Prostate gland (tissue), 2 donors: ENCODE results near the gene CDK11B.
"Not testable (repeated sequence)": the region's sequence is repeated elsewhere in the genome, so short reads cannot be mapped to it uniquely, and the experiment has no call there.

Experiments
- POLR2A ChIP-seq: fragments of 450-650 bp; IDR thresholded peaks from one replicate; pipeline ENCODE4 v1.6.1; 2016; ENCODE audit warnings: antibody characterized with exemption, mild to moderate bottlenecking
- POLR2AphosphoS5 ChIP-seq: sonication (generic); formaldehyde crosslinking; IDR thresholded peaks from one replicate; pipeline ENCODE4 v1.6.1; 2017; ENCODE audit warnings: antibody characterized with exemption
- TF ChIP-seq, protein P1 (sequence below), 4 experiments: fragments of 200-600 bp in 2 of 4; fragments of 450-650 bp in 2 of 4; sonication (generic) in 2 of 4; IDR thresholded peaks; 1 replicate in 3 of 4; 2 replicates in 1 of 4; pipeline ENCODE4 v1.5.1; 2016 to 2019; ENCODE audit warnings: antibody characterized with exemption in 4 of 4, mild to moderate bottlenecking in 2 of 4, moderate library complexity in 2 of 4

DNA sequence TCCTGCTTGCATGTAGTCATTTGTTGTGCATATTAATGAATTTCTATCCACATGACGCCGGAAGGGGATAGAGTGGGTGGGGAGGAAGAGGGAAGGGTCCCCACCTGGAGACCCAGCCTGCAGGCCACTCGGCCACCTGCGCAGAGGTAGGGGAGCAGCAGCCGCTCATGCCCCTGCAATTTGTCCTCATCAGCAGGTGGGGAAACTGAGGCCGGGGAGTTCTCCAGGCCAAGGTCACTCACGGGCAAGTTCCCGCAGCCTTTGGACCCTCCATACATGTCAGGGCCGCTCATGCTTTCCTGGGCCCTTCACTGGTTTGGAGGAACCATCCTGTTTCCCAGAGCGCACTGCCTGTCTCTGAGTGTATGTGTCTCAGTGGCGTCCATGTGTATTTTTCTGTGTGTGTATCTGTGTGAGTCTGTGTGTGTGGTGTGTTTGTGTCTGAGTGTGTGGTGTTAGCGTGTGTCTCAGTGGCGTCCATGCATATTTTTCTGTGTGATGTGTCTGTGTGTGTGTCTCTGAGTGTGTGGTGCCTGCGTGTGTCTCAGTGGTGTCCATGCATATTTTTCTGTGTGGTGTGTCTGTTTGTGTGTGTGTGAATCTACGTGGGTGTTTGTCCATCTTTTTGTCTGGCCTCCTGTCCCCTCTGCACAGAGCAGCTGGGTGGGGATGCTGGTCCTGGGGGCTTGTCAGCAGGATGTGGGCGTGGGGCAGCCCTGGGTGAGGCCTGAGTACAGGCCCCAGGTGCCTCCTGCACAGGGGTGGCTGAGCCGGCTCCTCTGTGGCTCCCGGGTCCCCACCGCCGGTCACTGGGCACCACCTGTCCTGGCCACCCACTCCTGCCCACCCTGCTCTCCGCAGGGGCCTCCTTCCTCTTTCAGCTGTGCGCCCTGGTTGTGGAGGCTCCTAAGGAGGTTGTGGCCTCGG, 37.9 kb upstream of the CDK11B start:
- TF ChIP-seq POLR2AphosphoS5, POLR2A: not testable (repeated sequence)
- TF ChIP-seq, protein P1, sequence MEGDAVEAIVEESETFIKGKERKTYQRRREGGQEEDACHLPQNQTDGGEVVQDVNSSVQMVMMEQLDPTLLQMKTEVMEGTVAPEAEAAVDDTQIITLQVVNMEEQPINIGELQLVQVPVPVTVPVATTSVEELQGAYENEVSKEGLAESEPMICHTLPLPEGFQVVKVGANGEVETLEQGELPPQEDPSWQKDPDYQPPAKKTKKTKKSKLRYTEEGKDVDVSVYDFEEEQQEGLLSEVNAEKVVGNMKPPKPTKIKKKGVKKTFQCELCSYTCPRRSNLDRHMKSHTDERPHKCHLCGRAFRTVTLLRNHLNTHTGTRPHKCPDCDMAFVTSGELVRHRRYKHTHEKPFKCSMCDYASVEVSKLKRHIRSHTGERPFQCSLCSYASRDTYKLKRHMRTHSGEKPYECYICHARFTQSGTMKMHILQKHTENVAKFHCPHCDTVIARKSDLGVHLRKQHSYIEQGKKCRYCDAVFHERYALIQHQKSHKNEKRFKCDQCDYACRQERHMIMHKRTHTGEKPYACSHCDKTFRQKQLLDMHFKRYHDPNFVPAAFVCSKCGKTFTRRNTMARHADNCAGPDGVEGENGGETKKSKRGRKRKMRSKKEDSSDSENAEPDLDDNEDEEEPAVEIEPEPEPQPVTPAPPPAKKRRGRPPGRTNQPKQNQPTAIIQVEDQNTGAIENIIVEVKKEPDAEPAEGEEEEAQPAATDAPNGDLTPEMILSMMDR (IDR thresholded peaks at IDR 0.05), result not testable (repeated sequence)
